ENCODE measurements around the gene NSUN6. TPM values are rescaled to one million over a fixed set of nuclear protein-coding genes. Genes with fewer than 3 reads are reported as not detected.

NSUN6 gene
- total RNA-seq, 1 experiment from 2014 or later = 15.1 TPM

DNA sequence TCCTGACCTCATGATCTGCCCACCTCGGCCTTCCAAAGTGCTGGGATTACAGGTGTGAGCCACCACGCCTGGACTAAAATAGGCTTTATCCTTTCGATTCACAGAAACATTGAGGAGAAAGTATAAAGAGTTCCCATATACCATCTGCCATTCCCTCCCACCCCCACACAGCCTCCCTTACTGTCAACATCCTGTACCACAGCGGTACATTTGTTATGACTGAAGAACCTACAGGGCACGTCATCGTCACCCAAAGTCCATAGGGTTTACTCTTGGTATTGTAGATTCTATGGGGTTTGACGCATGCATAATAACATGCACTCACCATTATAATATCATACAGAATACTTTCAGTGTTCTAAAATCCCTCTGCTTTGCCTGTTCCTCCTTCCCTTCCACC lies 35.8 kb upstream of the NSUN6 start (continued):
- TF ChIP-seq, protein P1, sequence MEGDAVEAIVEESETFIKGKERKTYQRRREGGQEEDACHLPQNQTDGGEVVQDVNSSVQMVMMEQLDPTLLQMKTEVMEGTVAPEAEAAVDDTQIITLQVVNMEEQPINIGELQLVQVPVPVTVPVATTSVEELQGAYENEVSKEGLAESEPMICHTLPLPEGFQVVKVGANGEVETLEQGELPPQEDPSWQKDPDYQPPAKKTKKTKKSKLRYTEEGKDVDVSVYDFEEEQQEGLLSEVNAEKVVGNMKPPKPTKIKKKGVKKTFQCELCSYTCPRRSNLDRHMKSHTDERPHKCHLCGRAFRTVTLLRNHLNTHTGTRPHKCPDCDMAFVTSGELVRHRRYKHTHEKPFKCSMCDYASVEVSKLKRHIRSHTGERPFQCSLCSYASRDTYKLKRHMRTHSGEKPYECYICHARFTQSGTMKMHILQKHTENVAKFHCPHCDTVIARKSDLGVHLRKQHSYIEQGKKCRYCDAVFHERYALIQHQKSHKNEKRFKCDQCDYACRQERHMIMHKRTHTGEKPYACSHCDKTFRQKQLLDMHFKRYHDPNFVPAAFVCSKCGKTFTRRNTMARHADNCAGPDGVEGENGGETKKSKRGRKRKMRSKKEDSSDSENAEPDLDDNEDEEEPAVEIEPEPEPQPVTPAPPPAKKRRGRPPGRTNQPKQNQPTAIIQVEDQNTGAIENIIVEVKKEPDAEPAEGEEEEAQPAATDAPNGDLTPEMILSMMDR (IDR thresholded peaks at IDR 0.05) = no peak
- TF ChIP-seq, protein P2, sequence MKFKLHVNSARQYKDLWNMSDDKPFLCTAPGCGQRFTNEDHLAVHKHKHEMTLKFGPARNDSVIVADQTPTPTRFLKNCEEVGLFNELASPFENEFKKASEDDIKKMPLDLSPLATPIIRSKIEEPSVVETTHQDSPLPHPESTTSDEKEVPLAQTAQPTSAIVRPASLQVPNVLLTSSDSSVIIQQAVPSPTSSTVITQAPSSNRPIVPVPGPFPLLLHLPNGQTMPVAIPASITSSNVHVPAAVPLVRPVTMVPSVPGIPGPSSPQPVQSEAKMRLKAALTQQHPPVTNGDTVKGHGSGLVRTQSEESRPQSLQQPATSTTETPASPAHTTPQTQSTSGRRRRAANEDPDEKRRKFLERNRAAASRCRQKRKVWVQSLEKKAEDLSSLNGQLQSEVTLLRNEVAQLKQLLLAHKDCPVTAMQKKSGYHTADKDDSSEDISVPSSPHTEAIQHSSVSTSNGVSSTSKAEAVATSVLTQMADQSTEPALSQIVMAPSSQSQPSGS (CRISPR knock-in tag; IDR thresholded peaks at IDR 0.05; ENCODE audit: borderline replicate concordance, low read depth) = no peak
- TF ChIP-seq ZNF423 (CRISPR knock-in tag; IDR thresholded peaks at IDR 0.05) (no peak), ATF1 (CRISPR knock-in tag; IDR thresholded peaks at IDR 0.05) (no peak), ZNF232 (CRISPR knock-in tag; IDR thresholded peaks at IDR 0.05) (no peak), ZNF396 (CRISPR knock-in tag; IDR thresholded peaks at IDR 0.05; ENCODE audit: borderline replicate concordance) (no peak)
- TF ChIP-seq, protein P3, sequence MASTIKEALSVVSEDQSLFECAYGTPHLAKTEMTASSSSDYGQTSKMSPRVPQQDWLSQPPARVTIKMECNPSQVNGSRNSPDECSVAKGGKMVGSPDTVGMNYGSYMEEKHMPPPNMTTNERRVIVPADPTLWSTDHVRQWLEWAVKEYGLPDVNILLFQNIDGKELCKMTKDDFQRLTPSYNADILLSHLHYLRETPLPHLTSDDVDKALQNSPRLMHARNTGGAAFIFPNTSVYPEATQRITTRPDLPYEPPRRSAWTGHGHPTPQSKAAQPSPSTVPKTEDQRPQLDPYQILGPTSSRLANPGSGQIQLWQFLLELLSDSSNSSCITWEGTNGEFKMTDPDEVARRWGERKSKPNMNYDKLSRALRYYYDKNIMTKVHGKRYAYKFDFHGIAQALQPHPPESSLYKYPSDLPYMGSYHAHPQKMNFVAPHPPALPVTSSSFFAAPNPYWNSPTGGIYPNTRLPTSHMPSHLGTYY (CRISPR knock-in tag; IDR thresholded peaks at IDR 0.05) = no peak

DNA sequence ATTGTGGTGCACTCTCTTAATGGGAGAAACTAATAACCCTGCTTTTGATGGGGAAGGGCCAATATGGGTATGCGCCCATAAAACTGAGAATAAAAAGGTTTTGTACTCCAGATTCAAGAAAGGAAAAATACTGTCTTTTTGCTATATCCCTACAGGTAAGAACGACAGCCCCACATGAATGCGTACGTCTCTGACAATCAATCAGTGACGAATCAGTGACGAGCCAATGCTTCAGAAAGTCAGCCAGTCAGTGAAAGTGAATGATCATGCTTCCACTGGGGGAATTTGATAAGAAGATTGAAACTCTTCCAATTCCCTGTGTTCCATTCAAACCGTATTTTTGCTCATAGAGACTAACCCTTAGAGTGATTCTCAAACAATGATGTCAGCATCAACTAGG lies 34.2 kb upstream of the NSUN6 start:
- POLR2A ChIA-PET = no interaction called here
- no peak for TF ChIP-seq FOXJ3 (CRISPR knock-in tag; IDR thresholded peaks at IDR 0.05; ENCODE audit: borderline replicate concordance)
- TF ChIP-seq, protein P4, sequence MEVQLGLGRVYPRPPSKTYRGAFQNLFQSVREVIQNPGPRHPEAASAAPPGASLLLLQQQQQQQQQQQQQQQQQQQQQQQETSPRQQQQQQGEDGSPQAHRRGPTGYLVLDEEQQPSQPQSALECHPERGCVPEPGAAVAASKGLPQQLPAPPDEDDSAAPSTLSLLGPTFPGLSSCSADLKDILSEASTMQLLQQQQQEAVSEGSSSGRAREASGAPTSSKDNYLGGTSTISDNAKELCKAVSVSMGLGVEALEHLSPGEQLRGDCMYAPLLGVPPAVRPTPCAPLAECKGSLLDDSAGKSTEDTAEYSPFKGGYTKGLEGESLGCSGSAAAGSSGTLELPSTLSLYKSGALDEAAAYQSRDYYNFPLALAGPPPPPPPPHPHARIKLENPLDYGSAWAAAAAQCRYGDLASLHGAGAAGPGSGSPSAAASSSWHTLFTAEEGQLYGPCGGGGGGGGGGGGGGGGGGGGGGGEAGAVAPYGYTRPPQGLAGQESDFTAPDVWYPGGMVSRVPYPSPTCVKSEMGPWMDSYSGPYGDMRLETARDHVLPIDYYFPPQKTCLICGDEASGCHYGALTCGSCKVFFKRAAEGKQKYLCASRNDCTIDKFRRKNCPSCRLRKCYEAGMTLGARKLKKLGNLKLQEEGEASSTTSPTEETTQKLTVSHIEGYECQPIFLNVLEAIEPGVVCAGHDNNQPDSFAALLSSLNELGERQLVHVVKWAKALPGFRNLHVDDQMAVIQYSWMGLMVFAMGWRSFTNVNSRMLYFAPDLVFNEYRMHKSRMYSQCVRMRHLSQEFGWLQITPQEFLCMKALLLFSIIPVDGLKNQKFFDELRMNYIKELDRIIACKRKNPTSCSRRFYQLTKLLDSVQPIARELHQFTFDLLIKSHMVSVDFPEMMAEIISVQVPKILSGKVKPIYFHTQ (CRISPR knock-in tag; IDR thresholded peaks at IDR 0.05) = no peak
- TF ChIP-seq, protein P5, sequence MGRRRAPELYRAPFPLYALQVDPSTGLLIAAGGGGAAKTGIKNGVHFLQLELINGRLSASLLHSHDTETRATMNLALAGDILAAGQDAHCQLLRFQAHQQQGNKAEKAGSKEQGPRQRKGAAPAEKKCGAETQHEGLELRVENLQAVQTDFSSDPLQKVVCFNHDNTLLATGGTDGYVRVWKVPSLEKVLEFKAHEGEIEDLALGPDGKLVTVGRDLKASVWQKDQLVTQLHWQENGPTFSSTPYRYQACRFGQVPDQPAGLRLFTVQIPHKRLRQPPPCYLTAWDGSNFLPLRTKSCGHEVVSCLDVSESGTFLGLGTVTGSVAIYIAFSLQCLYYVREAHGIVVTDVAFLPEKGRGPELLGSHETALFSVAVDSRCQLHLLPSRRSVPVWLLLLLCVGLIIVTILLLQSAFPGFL (CRISPR knock-in tag; IDR thresholded peaks at IDR 0.05; ENCODE audit: borderline replicate concordance) = no peak
- TF ChIP-seq, protein P6, sequence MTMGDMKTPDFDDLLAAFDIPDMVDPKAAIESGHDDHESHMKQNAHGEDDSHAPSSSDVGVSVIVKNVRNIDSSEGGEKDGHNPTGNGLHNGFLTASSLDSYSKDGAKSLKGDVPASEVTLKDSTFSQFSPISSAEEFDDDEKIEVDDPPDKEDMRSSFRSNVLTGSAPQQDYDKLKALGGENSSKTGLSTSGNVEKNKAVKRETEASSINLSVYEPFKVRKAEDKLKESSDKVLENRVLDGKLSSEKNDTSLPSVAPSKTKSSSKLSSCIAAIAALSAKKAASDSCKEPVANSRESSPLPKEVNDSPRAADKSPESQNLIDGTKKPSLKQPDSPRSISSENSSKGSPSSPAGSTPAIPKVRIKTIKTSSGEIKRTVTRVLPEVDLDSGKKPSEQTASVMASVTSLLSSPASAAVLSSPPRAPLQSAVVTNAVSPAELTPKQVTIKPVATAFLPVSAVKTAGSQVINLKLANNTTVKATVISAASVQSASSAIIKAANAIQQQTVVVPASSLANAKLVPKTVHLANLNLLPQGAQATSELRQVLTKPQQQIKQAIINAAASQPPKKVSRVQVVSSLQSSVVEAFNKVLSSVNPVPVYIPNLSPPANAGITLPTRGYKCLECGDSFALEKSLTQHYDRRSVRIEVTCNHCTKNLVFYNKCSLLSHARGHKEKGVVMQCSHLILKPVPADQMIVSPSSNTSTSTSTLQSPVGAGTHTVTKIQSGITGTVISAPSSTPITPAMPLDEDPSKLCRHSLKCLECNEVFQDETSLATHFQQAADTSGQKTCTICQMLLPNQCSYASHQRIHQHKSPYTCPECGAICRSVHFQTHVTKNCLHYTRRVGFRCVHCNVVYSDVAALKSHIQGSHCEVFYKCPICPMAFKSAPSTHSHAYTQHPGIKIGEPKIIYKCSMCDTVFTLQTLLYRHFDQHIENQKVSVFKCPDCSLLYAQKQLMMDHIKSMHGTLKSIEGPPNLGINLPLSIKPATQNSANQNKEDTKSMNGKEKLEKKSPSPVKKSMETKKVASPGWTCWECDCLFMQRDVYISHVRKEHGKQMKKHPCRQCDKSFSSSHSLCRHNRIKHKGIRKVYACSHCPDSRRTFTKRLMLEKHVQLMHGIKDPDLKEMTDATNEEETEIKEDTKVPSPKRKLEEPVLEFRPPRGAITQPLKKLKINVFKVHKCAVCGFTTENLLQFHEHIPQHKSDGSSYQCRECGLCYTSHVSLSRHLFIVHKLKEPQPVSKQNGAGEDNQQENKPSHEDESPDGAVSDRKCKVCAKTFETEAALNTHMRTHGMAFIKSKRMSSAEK (CRISPR knock-in tag; IDR thresholded peaks at IDR 0.05; ENCODE audit: borderline replicate concordance) = no peak
- TF ChIP-seq ZNF423 (CRISPR knock-in tag; IDR thresholded peaks at IDR 0.05) = no peak
- ATAC-seq (no peak), DNase-seq (ENCODE audit: low spot score) (no peak)
- Mint-ChIP-seq H3K4me1 (peaks cover 8% of the 10 kb centered on the region), H3K36me3 (0 out of 2 replicates have a peak, but pooled peaks cover 3% of the 10 kb centered on the region), H3K27ac (no peak overlapping the region), H3K27me3 (ENCODE audit: low read depth) (no peaks in the 10 kb centered on the region), H3K4me3 (no peak overlapping the region), H3K9me3 (no peaks in the 10 kb centered on the region)
- CTCF ChIA-PET = no interaction called here

Measured in WTC11 (cell line).